ENCODE measurements around the gene CETP. TPM values are rescaled to one million over a fixed set of nuclear protein-coding genes. Genes with fewer than 3 reads are reported as not detected.

CETP gene
- polyA plus RNA-seq, 5 donors = 11.3 to 14.7 (median 12.6) TPM

- DNase-seq = no peak
Observed at GRCh38 chr16:57020651-57021050, 58.9 kb downstream of the CETP start.

- no peak for DNase-seq
Observed at GRCh38 chr16:57021757-57022156, 60.0 kb downstream of the CETP start.

GRCh38 chr16:57022445-57022844, 60.7 kb downstream of the CETP start:
- DNase-seq = no peak

GRCh38 chr16:57023541-57024249, 61.9 kb downstream of the CETP start:
- no peak for DNase-seq

GRCh38 chr16:57024894-57025680, 63.3 kb downstream of the CETP start:
- DNase-seq = no peak

- DNase-seq = no peak
Observed at GRCh38 chr16:57025941-57026777, 64.4 kb downstream of the CETP start.

GRCh38 chr16:57026778-57027062, 65.0 kb downstream of the CETP start:
- no peak for DNase-seq

DNA sequence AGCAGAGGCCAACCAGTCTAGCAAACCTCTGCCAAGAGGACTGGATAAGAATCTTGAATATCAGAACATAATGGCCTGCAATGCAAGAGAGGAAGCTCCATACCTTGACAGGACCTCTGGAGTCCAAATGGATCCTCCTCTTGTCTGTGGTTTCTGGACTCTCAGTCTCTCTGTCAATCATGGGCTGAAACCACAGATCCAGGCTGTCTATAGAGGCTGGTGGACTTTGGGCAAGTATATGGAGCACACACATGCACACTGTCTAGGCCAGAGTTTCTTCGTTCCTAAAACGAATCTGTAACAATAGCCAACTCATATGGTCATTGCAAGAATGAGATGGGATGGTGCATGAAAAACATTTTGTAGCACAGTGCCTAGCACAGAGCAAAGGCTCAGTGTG, 65.3 kb downstream of the CETP start:
- DNase-seq = no peak

GRCh38 chr16:57028086-57028485, 66.3 kb downstream of the CETP start:
- no peak for DNase-seq

DNA sequence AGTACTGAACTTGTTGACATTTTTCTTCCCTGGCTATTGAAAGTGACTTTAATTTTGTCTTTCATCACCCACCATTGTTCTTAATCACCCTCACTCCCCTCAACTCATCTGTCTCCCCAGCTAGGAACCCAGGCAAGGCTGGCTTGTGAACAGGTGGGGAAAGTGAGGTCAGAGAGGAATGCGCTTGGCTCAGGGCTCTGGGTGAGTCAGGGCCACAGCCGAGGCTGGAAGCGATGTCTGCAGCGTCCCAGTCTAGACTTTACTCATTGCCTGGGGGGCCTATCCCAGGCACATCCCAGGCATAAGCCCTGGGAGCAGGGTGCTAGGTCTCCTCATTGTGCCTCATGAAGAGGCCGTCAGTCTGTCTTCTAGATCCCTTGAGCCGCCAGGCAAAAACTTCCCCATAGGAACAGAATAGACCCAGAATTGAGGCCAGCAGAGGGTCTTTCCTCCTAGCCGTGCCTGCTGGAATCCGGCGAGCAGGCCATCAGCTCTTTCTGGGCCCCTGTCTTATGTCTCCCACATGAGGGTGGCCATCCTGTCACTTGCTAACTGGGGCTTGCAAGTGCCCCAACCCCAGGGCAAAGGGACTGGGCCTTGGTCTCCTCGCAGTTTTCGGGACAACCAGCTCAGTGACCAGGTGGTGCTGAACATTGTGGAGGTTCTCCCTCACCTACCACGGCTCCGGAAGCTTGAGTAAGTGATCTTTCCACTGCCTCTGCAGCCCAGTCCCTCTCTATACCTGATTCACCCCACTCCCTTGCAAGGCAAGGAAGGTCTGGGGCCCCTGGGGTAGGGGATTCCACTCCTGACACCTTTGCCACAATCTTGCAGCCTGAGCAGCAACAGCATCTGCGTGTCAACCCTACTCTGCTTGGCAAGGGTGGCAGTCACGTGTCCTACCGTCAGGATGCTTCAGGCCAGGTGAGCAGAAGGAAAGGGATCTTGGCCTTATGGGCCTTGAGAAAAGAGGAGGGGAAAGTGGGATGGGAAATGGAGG, 67.7 kb downstream of the CETP start:
- DNase-seq = no peak

GRCh38 chr16:57030346-57030902, 68.7 kb downstream of the CETP start:
- DNase-seq = no peak

DNA sequence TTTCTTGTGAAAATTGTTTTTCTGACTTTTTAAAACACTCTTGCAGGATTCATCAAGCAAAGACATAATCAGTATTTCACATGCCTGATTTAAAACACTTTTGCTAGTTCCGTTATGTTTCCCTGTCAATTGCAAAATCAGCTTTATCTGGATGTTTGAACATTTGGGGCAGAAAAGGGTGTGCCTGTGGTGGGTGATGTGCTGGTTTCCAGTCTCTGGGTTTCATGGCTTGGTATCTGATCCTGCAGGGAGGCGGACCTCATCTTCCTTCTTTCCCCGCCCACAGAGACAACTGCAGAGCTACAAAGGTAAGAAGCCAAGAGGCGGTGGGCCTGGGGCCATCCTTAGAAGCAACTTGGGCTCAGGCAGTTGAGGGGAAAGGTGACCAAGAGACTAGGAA, 69.4 kb downstream of the CETP start:
- DNase-seq = no peak

- no peak for DNase-seq
Observed at GRCh38 chr16:57032346-57032745, 70.6 kb downstream of the CETP start.

- no peak for DNase-seq
Observed at GRCh38 chr16:57032931-57033330, 71.2 kb downstream of the CETP start.

Other genes with a start within 250 kb of the CETP start
- gene NUP93, start 231.8 kb upstream of the CETP start, polyA plus RNA-seq (ENCODE audit: insufficient read depth in 1 of 5, insufficient read length in 5 of 5, low replicate concordance in 1 of 5) = 10 to 100 TPM; 60.7 to 67.2 (median 63.6) TPM
- under 1 TPM; 0.05 to 0.34 (median 0.08) TPM for gene SLC12A3, start 96.7 kb upstream of the CETP start, polyA plus RNA-seq (ENCODE audit: insufficient read depth in 1 of 5, insufficient read length in 5 of 5, low replicate concordance in 1 of 5)
- gene HERPUD1, start 29.8 kb upstream of the CETP start, polyA plus RNA-seq (ENCODE audit: insufficient read depth in 1 of 5, insufficient read length in 5 of 5, low replicate concordance in 1 of 5) = 100 to 1,000 TPM in 3 of 5 donors, 10 to 100 TPM in 2; 95.7 to 124 (median 104) TPM
- 10 to 100 TPM in 4 of 5 donors, 1 to 10 TPM in 1; 8.2 to 13.9 (median 10.7) TPM for gene NLRC5, start 27.6 kb downstream of the CETP start, polyA plus RNA-seq (ENCODE audit: insufficient read depth in 1 of 5, insufficient read length in 5 of 5, low replicate concordance in 1 of 5)
- gene CPNE2, start 130.6 kb downstream of the CETP start, polyA plus RNA-seq (ENCODE audit: insufficient read depth in 1 of 5, insufficient read length in 5 of 5, low replicate concordance in 1 of 5) = 10 to 100 TPM; 57.6 to 78.2 (median 70.1) TPM
- gene PSME3IP1, start 224.1 kb downstream of the CETP start, polyA plus RNA-seq (ENCODE audit: insufficient read depth in 1 of 5, insufficient read length in 5 of 5, low replicate concordance in 1 of 5) = 100 to 1,000 TPM in 4 of 5 donors, 10 to 100 TPM in 1; 94.0 to 123 (median 115) TPM
- 10 to 100 TPM; 31.4 to 50.8 (median 41.4) TPM for gene RSPRY1, start 224.4 kb downstream of the CETP start, polyA plus RNA-seq (ENCODE audit: insufficient read depth in 1 of 5, insufficient read length in 5 of 5, low replicate concordance in 1 of 5)